UCSD-AML1 (cell line): Measurements from ENCODE around the gene ILF3.
"Not testable (repeated sequence)": the region's sequence is repeated elsewhere in the genome, so short reads cannot be mapped to it uniquely, and the experiment has no call there.

ENCODE experiments used
- DNase-seq: peaks from one replicate; lab custom pipeline; 2025; ENCODE audit not compliant: unreplicated experiment; lab: John Stamatoyannopoulos, UW

ILF3 gene

GRCh38 chr19:10642473-10643171, 11.5 kb upstream of the ILF3 start:
- DNase-seq = no peak

- peak; percentile 22 for DNase-seq
Observed at GRCh38 chr19:10643172-10643967, 10.8 kb upstream of the ILF3 start.

- no peak for DNase-seq
Observed at GRCh38 chr19:10643968-10644259, 10.2 kb upstream of the ILF3 start.

- DNase-seq = peak; percentile 77
Observed at GRCh38 chr19:10644260-10645007, 9.7 kb upstream of the ILF3 start.

GRCh38 chr19:10646456-10647159, 7.5 kb upstream of the ILF3 start:
- no peak for DNase-seq

GRCh38 chr19:10648360-10648759, 5.8 kb upstream of the ILF3 start:
- DNase-seq = no peak

- DNase-seq = no peak
Observed at GRCh38 chr19:10651851-10652250, 2.3 kb upstream of the ILF3 start.

GRCh38 chr19:10653482-10653731, 739 bp upstream of the ILF3 start:
- no peak for DNase-seq

GRCh38 chr19:10654610-10655456, 687 bp downstream of the ILF3 start:
- DNase-seq = peak; percentile 69

GRCh38 chr19:10655457-10656312, 1.5 kb downstream of the ILF3 start:
- DNase-seq = peak; percentile 20

- DNase-seq = no peak
Observed at GRCh38 chr19:10660346-10660745, 6.2 kb downstream of the ILF3 start.

- DNase-seq = no peak
Observed at GRCh38 chr19:10661946-10662345, 7.8 kb downstream of the ILF3 start.

GRCh38 chr19:10662384-10663251, 8.5 kb downstream of the ILF3 start:
- DNase-seq = no peak

GRCh38 chr19:10663252-10663563, 9.1 kb downstream of the ILF3 start:
- DNase-seq = not testable (repeated sequence)

GRCh38 chr19:10667867-10668266, 13.7 kb downstream of the ILF3 start:
- no peak for DNase-seq

- no peak for DNase-seq
Observed at GRCh38 chr19:10669246-10669645, 15.1 kb downstream of the ILF3 start.

- DNase-seq = no peak
Observed at GRCh38 chr19:10670182-10670581, 16.0 kb downstream of the ILF3 start.

- no peak for DNase-seq
Observed at GRCh38 chr19:10670876-10671804, 17.0 kb downstream of the ILF3 start.
